Panc1 (cell line): ENCODE results near the gene SEC16A. TPM values are rescaled to one million over a fixed set of nuclear protein-coding genes. Genes with fewer than 3 reads are reported as not detected.

Source experiments
- ATAC-seq: fragments of 200-7000 bp; cut with Tn5 transposase; 2 replicates; pipeline ENCODE4 v1.9.1; 2020; ENCODE audit warnings: mild to moderate bottlenecking, moderate library complexity
- BruUV-seq: library from RNA; stranded (reverse); fragments of 400-500 nt; replicated peaks from 2 replicates; lab custom pipeline; 2021; lab: Mats Ljungman, UMichigan
- CTCF ChIA-PET: fragments of 300-600 bp; sonication (Branson Sonifier 250); formaldehyde crosslinking; loops from one replicate; lab custom pipeline; 2022; ENCODE audit warnings: antibody characterized with exemption; lab: Charles Lee
- POLR2A ChIA-PET: fragments of 300-600 bp; sonication (Branson Sonifier 250); formaldehyde crosslinking; loops from one replicate; lab custom pipeline; 2022; ENCODE audit warnings: antibody characterized with exemption; lab: Charles Lee
- DNase-seq: peaks from one replicate; pipeline ENCODE4 v3.0.0-alpha.2; 2010; ENCODE audit warnings: low read depth, low spot score
- H3K27ac ChIP-seq: 2 replicates; pipeline ENCODE4 v1.5.1; 2011; ENCODE audit warnings: mild to moderate bottlenecking, low read length, inconsistent platforms
- H3K27me3 ChIP-seq: fragments of 200-500 bp; sonication (Bioruptor generic); 2 replicates; pipeline ENCODE4 v1.6.0; 2014; ENCODE audit warnings: low read length, inconsistent platforms; ENCODE audit not compliant: control insufficient read depth, insufficient read depth
- H3K36me3 ChIP-seq: fragments of 200-500 bp; sonication (Bioruptor generic); 2 replicates; pipeline ENCODE4 v1.5.1; 2014; ENCODE audit warnings: inconsistent platforms, mild to moderate bottlenecking, low read length, moderate library complexity; ENCODE audit not compliant: control insufficient read depth, insufficient read depth
- H3K4me1 ChIP-seq: 2 replicates; pipeline ENCODE4 v1.5.1; 2011; ENCODE audit warnings: inconsistent platforms, mild to moderate bottlenecking, low read length, moderate library complexity; ENCODE audit not compliant: control insufficient read depth, insufficient read depth
- H3K4me3 ChIP-seq, 2 experiments: 2 replicates each; pipeline ENCODE4 v1.5.1; 2011 to 2012; ENCODE audit warnings: low read depth in 2 of 2, low read length in 2 of 2, mild to moderate bottlenecking in 2 of 2, inconsistent platforms in 1 of 2, moderate library complexity in 1 of 2
- H3K9me3 ChIP-seq: fragments of 200-500 bp; sonication (Bioruptor generic); 2 replicates; pipeline ENCODE4 v1.5.1; 2014; ENCODE audit warnings: low read depth, mild to moderate bottlenecking, inconsistent platforms, low read length, moderate library complexity; ENCODE audit not compliant: control insufficient read depth, insufficient read depth
- CTCF ChIP-seq: fragments of 450-650 bp; IDR thresholded peaks from 2 replicates; pipeline ENCODE4 v1.5.1; 2017; ENCODE audit warnings: mild to moderate bottlenecking
- POLR2AphosphoS5 ChIP-seq: IDR thresholded peaks from 2 replicates; pipeline ENCODE4 v1.6.1; 2012; ENCODE audit warnings: mild to moderate bottlenecking, low read depth, low read length, moderate library complexity
- REST ChIP-seq, 2 experiments: IDR thresholded peaks; 2 replicates each; pipeline ENCODE4 v1.6.1; 2011 to 2012; ENCODE audit warnings: low read depth in 2 of 2, control low read depth in 1 of 2, low read length in 1 of 2, mild to moderate bottlenecking in 1 of 2, moderate library complexity in 1 of 2; ENCODE audit not compliant: insufficient read depth in 1 of 2
- SIN3A ChIP-seq: IDR thresholded peaks from 2 replicates; pipeline ENCODE4 v1.6.1; 2012; ENCODE audit warnings: low read depth, mild to moderate bottlenecking, low read length, moderate library complexity, borderline replicate concordance; ENCODE audit not compliant: insufficient read depth
- TCF7L2 ChIP-seq: IDR thresholded peaks from 2 replicates; pipeline ENCODE4 v1.6.1; 2011; ENCODE audit warnings: mild to moderate bottlenecking, low read depth, low read length, inconsistent platforms
- in situ Hi-C: cut with HindIII; loops from 2 replicates; pipeline ENCODE4 v1.10.0; 2016; ENCODE audit warnings: low sequenced_read_pairs, low pct_unique_long_range_greater_than_20kb
- intact Hi-C: fragments of 100-400 bp; cut with micrococcal nuclease; formaldehyde crosslinking; loops from one replicate; pipeline ENCODE4 v1.10.0; 2022; ENCODE audit not compliant: unreplicated experiment
- total RNA-seq: library from RNA; stranded (reverse); gene quantifications from one replicate; pipeline ENCODE4 v1.2.1, GENCODE V29; 2021; ENCODE audit not compliant: unreplicated experiment

SEC16A gene
- total RNA-seq, 1 experiment from 2014 or later: 76.5 TPM

GRCh38 chr9:136403915-136404800, 78.7 kb downstream of the SEC16A start:
- no peak for ATAC-seq
- ChIA-PET POLR2A (no interaction called here), CTCF (no interaction called here)
- Histone ChIP-seq H3K4me3 (no peak overlapping the region), H3K36me3 (peaks cover 2% of the 10 kb centered on the region), H3K9me3 (no peaks in the 10 kb centered on the region), H3K4me1 (peaks cover 4% of the 10 kb centered on the region; the same call in 1 of the 2 replicates), H3K27ac (no peak overlapping the region), H3K27me3 (no peaks in the 10 kb centered on the region)
- no peak for DNase-seq
- in situ Hi-C loops (no loop called here), intact Hi-C loops (no loop called here)
- TF ChIP-seq SIN3A (no peak), CTCF (no peak), POLR2AphosphoS5 (no peak), TCF7L2 (no peak), REST (IDR thresholded peaks at IDR 0.05; ENCODE audit: insufficient read depth in 1 of 2, low read depth in 2 of 2, low read length in 1 of 2) (no peak)
- BruUV-seq: no TSS peak

GRCh38 chr9:136403538-136403914, 79.3 kb downstream of the SEC16A start:
- CTCF ChIA-PET: no interaction called here
- Histone ChIP-seq H3K27me3 (no peaks in the 10 kb centered on the region), H3K36me3 (peaks cover 2% of the 10 kb centered on the region), H3K4me1 (peaks cover 8% of the 10 kb centered on the region; the same call in 1 of the 2 replicates), H3K4me3 (no peak overlapping the region), H3K9me3 (no peaks in the 10 kb centered on the region), H3K27ac (no peak overlapping the region)
- intact Hi-C loops: no loop called here
- BruUV-seq: no TSS peak
- TF ChIP-seq SIN3A: no peak
- TF ChIP-seq POLR2AphosphoS5: no peak
- TF ChIP-seq REST (IDR thresholded peaks at IDR 0.05; ENCODE audit: insufficient read depth in 1 of 2, low read depth in 2 of 2, low read length in 1 of 2): no peak
- TF ChIP-seq CTCF: no peak
- no peak for TF ChIP-seq TCF7L2
- ATAC-seq (no peak), DNase-seq (no peak)
- in situ Hi-C loops: no loop called here
- POLR2A ChIA-PET: no interaction called here
